ENCODE results near the gene LYZL2.
"Not testable (repeated sequence)": the region's sequence is repeated elsewhere in the genome, so short reads cannot be mapped to it uniquely, and the experiment has no call there.

LYZL2 gene

GRCh38 chr10:30637881-30638467, 8.4 kb upstream of the LYZL2 start:
- DNase-seq (ENCODE audit: low read depth), result peak; percentile 38

GRCh38 chr10:30631188-30631587, 1.6 kb upstream of the LYZL2 start:
- no peak for DNase-seq (ENCODE audit: low read depth)

DNA sequence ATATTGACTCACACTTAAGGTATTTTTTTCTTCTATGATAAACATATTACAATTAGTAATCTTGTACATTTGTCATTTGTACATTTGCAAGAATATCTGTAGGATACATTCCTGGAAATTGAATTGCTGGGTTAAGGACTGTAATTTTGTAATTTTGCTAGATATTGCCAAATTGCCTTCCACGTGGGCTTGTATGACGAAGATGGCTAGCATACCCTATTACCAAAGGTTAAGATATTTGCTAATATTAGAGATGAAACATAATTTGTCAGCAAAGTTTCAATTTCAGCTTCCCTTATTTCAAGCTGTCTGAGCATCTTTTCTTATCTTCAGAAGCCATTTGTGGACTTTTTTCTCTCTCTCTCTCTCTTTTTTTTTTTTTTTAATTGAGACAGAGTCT, 1.0 kb upstream of the LYZL2 start:
- no peak for DNase-seq (ENCODE audit: low read depth)

DNA sequence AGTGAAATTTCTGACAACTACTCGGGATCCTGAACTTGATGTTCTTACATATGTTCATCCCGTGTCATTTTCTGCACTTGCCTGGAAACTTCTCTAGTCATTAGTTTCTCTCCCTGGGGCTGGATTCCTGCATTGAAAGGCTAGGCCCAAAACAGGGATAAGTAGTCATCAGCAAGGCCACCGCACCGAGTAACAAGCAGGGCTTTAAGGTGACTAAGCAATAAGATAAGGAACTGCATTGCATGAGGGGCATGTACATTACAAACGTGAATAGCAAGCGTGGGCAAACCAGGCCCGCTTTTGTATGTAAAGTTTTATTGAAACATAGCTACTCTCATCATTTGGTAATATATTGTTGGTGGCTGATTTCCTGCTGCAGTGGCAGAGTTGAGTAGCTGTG, 977 bp downstream of the LYZL2 start:
- not testable (repeated sequence) for DNase-seq (ENCODE audit: low read depth)

DNA sequence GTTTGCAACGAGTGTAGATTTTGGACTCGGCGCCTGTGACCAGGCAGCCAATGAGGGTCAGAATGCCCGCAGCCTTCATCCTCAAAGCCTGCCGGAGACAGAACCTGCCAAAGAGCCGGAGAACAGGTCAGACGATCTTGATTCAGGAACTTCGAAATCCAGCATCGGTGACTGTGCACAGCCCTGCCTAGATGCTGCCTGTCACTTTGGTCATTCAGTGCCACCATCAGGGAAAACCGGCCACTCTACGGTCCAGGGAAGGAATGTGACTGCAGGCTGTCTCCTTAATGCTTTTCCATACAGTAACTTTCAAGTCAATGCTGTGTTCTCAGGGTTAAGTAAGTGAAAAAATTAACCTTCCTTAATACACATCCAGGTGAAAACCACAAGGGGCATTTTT, 2.7 kb downstream of the LYZL2 start:
- DNase-seq (ENCODE audit: low read depth), result not testable (repeated sequence)

- DNase-seq (ENCODE audit: low read depth), result not testable (repeated sequence)
These were observed 3.4 kb downstream of the LYZL2 start for GRCh38 chr10:30626196-30626595.

DNA sequence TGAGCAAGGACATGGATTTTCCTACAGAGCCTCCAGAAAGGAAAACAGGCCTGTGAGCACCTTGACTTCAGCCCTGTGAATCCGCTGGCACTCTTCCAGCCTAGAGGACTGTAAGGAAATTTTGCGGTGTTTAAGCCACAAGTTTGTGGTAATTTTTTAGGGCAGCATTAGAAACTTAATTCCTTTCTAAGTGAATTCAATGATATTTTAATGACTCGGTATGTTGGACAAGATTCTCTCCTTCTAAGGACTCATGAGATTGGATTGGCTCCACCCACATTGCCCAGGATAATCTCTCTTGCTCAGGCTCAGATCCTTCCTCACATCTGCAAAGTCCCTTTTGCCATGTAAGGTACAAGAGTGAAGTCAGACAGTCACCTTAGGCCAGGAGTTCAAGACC, 4.5 kb downstream of the LYZL2 start:
- no peak for DNase-seq (ENCODE audit: low read depth)

DNA sequence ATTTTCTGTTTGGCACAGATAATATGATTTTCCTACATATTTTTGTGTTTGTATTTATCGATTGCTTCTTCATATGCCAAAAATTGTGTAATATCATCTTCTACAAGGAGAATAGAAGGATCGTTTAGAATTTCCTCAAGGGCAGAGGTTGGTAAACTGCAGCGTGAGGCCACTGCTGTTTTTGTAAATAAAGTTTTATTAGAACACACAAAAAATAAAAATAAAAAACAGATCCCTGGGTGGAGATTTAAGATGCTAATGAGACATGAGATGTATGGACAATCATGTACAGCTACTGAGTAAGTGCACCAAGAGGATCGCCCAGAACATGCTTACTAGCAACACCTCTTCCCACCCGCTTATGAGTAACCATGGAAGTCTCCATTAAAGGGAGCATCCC, 9.6 kb downstream of the LYZL2 start:
- no peak for DNase-seq (ENCODE audit: low read depth)

DNA sequence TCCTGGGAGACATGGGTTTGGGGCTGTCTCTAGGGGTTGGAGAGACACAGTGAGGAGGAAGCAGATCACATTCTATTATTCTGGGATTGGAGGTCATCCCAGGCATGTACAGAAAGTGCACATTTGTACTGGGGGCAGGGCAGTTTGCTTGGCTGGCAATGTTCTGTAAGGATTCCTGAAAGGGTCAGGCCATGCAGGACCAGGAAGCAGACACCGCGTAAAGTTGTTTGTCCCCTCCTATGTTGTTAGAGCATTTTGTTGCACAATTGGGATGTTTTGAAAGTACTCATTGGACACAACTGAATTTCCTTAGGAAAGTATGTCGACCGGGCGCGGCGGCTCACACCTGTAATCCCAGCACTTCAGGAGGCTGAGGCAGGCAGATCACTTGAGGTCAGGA, 12.5 kb downstream of the LYZL2 start:
- DNase-seq (ENCODE audit: low read depth), result no peak

GRCh38 chr10:30611041-30611440, 18.5 kb downstream of the LYZL2 start:
- not testable (repeated sequence) for DNase-seq (ENCODE audit: low read depth)

DNA sequence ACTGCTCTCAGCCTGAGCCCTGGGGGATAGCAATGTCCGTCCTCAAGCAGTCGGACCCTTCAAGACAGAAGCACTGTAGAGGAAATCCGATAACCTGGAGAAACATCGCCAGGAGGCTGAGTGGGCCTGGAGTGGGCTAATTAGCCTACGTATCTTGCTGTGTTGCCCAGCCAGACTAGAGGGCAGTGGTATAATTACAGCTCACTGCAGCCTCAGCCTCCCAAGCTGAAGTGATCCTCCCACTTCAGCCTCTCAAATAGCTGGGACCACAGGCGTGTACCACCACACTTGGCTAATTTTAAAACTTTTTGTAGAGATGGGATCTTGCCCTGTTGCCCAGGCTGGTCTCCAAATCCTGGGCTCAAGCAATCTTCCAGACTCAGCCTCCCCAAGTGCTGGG, 21.7 kb downstream of the LYZL2 start:
- DNase-seq (ENCODE audit: low read depth), result no peak

DNA sequence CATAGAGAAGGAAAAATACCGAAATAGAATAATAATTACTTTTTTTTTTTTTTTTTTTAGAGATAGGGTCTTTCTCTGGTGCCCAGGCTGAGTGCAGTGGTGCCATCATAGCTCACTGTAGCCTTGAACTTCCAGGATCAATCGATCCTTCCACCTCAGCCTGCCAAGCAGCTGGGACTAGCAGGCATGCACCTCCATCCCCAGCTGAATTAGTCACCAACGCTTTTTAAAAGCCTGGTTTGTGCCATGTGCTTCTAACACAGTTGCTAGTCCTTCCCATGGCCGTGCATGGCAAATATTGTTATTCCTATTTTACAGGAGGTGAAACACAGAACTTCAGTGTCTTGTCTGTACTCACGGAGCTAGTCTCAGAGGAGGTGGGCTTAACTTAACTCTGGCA, 23.2 kb downstream of the LYZL2 start:
- no peak for DNase-seq (ENCODE audit: low read depth)

- not testable (repeated sequence) for DNase-seq (ENCODE audit: low read depth)
These were observed 24.0 kb downstream of the LYZL2 start for GRCh38 chr10:30605341-30606121.

- no peak for DNase-seq (ENCODE audit: low read depth)
These were observed 26.0 kb downstream of the LYZL2 start for GRCh38 chr10:30603589-30603988.

DNA sequence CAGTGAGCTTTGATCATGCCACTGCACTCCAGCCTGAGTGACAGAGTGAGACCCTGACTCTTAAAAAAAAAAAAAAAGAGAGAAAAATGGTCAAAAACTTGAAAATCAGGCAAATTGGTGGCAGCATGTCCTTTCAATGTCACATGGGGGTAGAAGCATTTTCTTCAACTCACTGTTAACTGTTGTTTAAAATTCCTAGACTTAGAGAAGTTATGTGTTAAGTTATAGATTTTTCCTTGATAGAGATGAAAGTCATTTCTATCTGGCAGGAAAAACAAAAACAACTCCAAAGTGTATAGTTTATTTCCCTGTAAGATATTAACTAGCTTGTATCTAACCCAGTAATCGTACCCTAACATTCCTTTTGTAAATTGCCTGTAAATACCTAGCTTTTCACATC, 26.8 kb downstream of the LYZL2 start:
- DNase-seq (ENCODE audit: low read depth), result no peak

- no peak for DNase-seq (ENCODE audit: low read depth)
These were observed 29.5 kb downstream of the LYZL2 start for GRCh38 chr10:30600005-30600404.

- no peak for DNase-seq (ENCODE audit: low read depth)
These were observed 31.3 kb downstream of the LYZL2 start for GRCh38 chr10:30598105-30598776.

DNA sequence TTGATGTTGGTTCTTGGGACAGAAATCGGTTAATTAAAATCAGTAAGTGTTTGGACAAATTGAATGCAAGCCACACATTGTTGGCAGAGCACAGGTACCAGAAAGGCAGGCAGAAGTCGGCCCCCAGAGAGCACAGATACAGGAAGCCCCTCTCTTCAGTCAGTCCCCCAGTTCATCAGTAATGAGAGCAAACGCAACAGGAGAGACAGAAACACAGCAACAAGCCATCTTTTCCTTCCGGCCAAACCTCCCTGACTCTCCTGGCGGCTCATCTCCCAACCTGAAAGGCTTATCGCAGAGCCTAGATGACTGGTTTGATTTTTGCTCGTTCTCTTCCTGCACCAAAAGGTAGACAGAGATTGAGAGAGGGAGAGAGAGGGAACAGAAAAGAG, 32.1 kb downstream of the LYZL2 start:
- DNase-seq (ENCODE audit: low read depth), result not testable (repeated sequence)

DNA sequence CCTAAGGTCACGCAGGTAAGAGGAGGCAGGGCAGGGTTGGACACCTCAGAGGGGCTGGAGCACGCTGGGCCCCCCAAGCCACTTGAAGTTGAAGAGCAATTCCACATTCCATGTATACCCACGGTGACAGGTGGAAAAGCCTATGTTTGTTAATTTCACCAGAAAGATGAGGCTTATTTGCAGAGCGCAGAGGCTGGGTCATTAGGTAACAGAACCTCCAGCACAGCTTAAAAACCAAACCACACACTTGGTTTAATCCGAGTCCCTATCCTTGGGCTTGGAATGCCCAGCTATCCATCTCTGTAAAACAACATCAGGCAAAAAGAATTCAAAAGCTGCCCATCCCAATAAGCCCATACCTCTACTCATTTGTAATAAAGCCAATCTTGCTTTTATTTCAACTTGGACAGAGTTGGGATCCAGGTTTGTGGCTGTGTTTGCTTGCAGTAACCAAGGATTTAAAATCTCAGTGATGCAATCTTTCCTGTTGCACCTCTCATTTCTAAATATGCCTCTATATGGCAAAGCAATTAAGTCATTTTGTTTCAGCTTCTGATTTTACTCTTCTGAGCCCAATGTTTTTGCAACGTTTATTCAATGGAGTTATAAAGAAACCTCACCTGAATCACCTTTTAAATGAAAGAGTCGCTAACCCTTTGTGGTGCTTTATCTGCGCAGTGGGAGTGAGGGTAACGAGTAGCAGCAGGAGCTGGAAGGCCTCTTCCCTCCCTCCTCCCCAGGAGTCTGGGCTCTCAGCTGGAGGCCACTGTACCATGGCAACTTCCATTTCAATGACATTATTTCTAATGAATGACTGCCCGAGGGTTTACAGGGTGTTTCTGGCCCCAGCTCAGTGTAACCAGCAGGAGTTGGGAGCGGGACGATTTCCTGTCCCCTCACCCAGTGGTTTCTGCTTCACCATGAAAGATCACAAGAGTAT, 32.8 kb downstream of the LYZL2 start:
- DNase-seq (ENCODE audit: low read depth), result not testable (repeated sequence)

DNA sequence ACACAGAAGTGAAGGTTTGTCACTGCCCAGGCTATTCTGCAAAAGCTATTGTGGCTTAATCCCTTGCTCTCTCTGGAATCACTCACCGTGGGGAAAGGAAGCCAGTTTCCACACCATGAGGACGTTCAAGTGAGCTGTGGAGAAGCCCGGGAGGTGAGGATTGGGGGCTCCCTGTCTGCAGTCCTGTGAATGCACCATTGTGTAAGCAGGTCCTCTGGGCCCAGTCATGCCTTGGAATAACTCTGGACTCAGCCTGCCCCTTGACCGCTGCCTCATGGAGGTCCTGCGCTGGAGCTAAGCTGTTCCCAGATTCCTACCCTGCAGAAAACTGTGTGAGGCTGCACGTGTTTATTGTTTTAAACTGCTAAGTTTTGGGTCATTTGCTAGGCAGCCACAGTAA, 33.5 kb downstream of the LYZL2 start:
- DNase-seq (ENCODE audit: low read depth), result no peak

DNA sequence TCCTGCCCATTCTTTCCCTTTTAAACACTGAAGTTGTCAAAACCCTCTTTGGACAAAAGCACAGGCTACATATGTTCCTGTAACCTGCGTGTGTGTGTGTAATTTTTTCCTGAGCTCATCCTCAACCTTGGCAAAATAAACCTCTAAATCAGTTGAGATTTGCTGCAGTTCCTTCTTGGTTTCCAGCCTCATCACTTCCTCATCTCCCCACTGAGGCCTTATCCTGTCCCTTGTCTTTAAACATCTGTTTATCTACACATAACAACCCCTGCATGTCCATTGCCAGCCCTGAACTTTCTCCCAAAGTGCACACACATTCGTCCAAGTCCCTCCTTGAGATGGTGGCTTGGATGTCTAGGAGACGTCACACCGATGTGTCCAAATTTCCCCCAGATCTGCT, 35.5 kb downstream of the LYZL2 start:
- DNase-seq (ENCODE audit: low read depth), result no peak

- not testable (repeated sequence) for DNase-seq (ENCODE audit: low read depth)
These were observed 36.8 kb downstream of the LYZL2 start for GRCh38 chr10:30592770-30593169.
